Suprapubic skin (tissue), 4 donors: ENCODE data around the gene DNLZ. TPM values are rescaled to one million over a fixed set of nuclear protein-coding genes. Genes with fewer than 3 reads are reported as not detected.

Experiments
- DNase-seq, 2 donors: peaks; one replicate each; pipeline ENCODE4 v3.0.0-alpha.2; 2019; ENCODE audit warnings: low spot score in 2 of 2
- H3K27ac ChIP-seq: fragments of 200-600 bp; sonication (generic); one replicate; pipeline ENCODE4 v1.5.1; 2019
- H3K27me3 ChIP-seq: fragments of 200-600 bp; sonication (generic); one replicate; pipeline ENCODE4 v1.5.1; 2019
- H3K36me3 ChIP-seq: fragments of 200-600 bp; sonication (generic); one replicate; pipeline ENCODE4 v1.5.1; 2019
- H3K4me1 ChIP-seq: fragments of 200-600 bp; sonication (generic); one replicate; pipeline ENCODE4 v1.5.1; 2019
- H3K4me3 ChIP-seq: fragments of 200-600 bp; sonication (generic); one replicate; pipeline ENCODE4 v1.5.1; 2019; ENCODE audit warnings: mild to moderate bottlenecking
- H3K9me3 ChIP-seq: fragments of 200-600 bp; sonication (generic); one replicate; pipeline ENCODE4 v1.5.1; 2019
- EP300 ChIP-seq: sonication (generic); formaldehyde crosslinking; IDR thresholded peaks from one replicate; pipeline ENCODE4 v1.6.1; 2017; ENCODE audit warnings: antibody characterized with exemption
- POLR2A ChIP-seq, 2 donors: fragments of 450-650 bp; IDR thresholded peaks; one replicate each; pipeline ENCODE4 v1.6.1; 2017; ENCODE audit warnings: antibody characterized with exemption in 2 of 2, mild to moderate bottlenecking in 2 of 2, moderate library complexity in 2 of 2
- POLR2AphosphoS5 ChIP-seq, 3 donors: sonication (generic); formaldehyde crosslinking; IDR thresholded peaks; one replicate each; pipeline ENCODE4 v1.6.1; 2017; ENCODE audit warnings: antibody characterized with exemption in 3 of 3
- WGBS: methylation state at CpG from one replicate; pipeline ENCODE4 v1.1.5; 2018; 5-methylcytosine and 5-hydroxymethylcytosine counted together
- total RNA-seq, 4 donors: library from RNA; depleted of rRNA; stranded (reverse); fragments of >200 nt; gene quantifications; one replicate each; pipeline ENCODE4 v1.1.0, GENCODE V29; 2016
- TF ChIP-seq, protein P1 (sequence below), 2 donors: fragments of 200-600 bp in 1 of 2; fragments of 450-650 bp in 1 of 2; sonication (generic) in 1 of 2; IDR thresholded peaks; one replicate each; pipeline ENCODE4 v1.5.1; 2016 to 2019; ENCODE audit warnings: antibody characterized with exemption in 2 of 2, mild to moderate bottlenecking in 1 of 2, moderate library complexity in 1 of 2

Gene DNLZ
- total RNA-seq, 4 donors from 2014 or later = 11.3 to 46.4 (median 37.9) TPM

DNA sequence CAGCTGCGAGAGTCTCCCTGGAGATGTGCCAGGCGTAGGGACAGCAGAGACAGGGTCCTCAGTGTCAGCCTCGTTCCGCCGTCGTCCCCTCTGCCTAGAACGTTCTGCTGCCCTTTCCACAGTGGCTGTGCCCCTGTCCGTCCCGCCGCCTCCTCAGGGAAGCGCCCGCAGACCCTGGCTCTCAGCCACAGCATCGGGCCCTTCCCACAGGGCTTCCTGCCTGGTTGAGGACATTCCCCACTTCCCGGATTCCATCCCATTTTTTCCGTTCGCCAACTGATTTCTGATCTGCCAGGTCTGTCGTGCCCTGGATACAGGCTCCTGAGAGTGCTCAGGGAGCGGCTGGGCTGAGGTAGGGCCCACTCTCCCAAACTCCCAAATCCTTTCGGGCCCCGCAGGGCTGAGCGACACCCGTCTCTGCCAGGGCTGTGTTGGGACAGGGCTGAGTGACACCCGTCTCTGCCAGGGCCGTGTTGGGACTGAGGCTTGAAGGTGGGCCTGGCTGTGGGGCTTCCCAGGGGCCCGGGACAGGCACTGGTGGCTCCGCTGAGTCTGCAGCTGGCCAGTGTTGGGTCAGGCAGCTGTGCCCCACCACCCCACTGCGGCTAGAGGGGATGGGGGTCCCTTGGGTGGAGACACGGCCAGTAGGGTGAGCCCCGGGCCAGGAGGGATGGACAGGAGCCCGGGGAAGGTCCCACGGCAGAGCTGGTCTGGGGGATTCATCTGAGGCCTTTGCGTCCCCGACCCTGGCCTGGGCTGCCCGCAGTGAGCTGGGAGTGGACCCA lies 15.9 kb downstream of the DNLZ start:
- H3K4me1 ChIP-seq = peaks cover 34% of the 10 kb centered on the region
- no peaks in the 10 kb centered on the region for H3K27me3 ChIP-seq
- H3K9me3 ChIP-seq = no peaks in the 10 kb centered on the region
- peaks cover 4% of the 10 kb centered on the region for H3K36me3 ChIP-seq
- TF ChIP-seq, protein P1, sequence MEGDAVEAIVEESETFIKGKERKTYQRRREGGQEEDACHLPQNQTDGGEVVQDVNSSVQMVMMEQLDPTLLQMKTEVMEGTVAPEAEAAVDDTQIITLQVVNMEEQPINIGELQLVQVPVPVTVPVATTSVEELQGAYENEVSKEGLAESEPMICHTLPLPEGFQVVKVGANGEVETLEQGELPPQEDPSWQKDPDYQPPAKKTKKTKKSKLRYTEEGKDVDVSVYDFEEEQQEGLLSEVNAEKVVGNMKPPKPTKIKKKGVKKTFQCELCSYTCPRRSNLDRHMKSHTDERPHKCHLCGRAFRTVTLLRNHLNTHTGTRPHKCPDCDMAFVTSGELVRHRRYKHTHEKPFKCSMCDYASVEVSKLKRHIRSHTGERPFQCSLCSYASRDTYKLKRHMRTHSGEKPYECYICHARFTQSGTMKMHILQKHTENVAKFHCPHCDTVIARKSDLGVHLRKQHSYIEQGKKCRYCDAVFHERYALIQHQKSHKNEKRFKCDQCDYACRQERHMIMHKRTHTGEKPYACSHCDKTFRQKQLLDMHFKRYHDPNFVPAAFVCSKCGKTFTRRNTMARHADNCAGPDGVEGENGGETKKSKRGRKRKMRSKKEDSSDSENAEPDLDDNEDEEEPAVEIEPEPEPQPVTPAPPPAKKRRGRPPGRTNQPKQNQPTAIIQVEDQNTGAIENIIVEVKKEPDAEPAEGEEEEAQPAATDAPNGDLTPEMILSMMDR (IDR thresholded peaks at IDR 0.05) = no peak
- no peak for TF ChIP-seq POLR2AphosphoS5 (IDR thresholded peaks at IDR 0.05)
- no peak for TF ChIP-seq POLR2A (IDR thresholded peaks at IDR 0.05)
- no peak for TF ChIP-seq EP300
- no peak for DNase-seq
- no peak overlapping the region for H3K27ac ChIP-seq
- no peak overlapping the region for H3K4me3 ChIP-seq
- 53% methylated on average over 17 of the region's 34 CpGs for WGBS

DNA sequence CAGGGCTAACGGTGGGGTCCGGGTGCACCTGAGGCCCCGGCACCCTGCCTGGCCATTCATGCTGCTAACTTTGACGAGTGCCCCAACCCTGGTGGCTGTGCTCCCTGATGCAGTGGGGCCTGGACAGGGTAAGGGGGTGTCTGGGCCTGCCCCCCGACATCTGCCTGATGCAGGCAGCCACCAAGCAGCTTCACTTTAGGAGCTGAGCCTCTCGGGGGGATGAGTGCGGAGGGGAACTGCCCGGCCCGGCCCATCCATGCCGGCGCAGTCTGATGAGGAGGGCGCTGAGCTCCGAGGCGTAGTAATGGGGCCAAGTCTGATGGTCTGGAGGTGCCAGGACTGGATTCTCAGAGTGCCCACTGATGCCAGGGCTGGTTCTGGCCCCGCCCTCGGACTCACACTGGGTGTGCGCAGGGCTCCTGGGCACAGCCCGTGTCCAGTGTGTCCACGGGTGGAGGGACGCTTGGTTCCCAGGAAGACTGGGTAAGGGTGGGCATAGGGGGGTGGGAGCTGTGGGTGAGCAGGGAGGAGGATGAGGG lies 16.5 kb downstream of the DNLZ start:
- Histone ChIP-seq H3K27ac (no peak overlapping the region), H3K9me3 (no peaks in the 10 kb centered on the region), H3K4me3 (no peak overlapping the region), H3K27me3 (no peaks in the 10 kb centered on the region), H3K36me3 (peaks cover 4% of the 10 kb centered on the region), H3K4me1 (peaks cover 41% of the 10 kb centered on the region)
- no peak for DNase-seq
- 76% methylated on average over 6 of the region's 20 CpGs for WGBS
- TF ChIP-seq EP300 (no peak), POLR2A (IDR thresholded peaks at IDR 0.05) (no peak), POLR2AphosphoS5 (IDR thresholded peaks at IDR 0.05) (no peak)
- TF ChIP-seq, protein P1 (IDR thresholded peaks at IDR 0.05) = no peak

DNA sequence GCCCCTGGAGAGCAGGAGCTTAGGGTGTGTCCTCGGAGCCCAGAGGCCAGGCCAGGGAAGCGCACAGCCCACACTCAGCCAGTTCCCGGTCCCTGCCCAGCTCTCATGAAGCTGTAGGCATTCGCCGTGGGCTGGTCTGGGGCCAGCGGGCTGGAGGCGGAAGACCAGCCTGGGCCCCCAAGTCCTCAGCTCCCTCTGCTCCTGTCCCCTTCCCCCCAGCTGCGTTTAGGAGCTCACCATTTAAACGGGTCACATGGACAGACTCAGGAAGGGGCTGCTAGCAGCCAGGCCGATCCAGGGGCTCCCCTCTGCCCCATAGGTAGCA lies 17.4 kb downstream of the DNLZ start:
- H3K4me1 ChIP-seq = peaks cover 45% of the 10 kb centered on the region
- no peaks in the 10 kb centered on the region for H3K9me3 ChIP-seq
- DNase-seq = no peak
- peaks cover 5% of the 10 kb centered on the region for H3K36me3 ChIP-seq
- TF ChIP-seq EP300 (no peak), POLR2AphosphoS5 (IDR thresholded peaks at IDR 0.05) (no peak), POLR2A (IDR thresholded peaks at IDR 0.05) (no peak)
- TF ChIP-seq, protein P1 (IDR thresholded peaks at IDR 0.05) = no peak
- no peak overlapping the region for H3K27ac ChIP-seq
- no peaks in the 10 kb centered on the region for H3K27me3 ChIP-seq
- peak overlapping the region; percentile 21 for H3K4me3 ChIP-seq
- 51% methylated on average over 6 of the region's 10 CpGs for WGBS

DNA sequence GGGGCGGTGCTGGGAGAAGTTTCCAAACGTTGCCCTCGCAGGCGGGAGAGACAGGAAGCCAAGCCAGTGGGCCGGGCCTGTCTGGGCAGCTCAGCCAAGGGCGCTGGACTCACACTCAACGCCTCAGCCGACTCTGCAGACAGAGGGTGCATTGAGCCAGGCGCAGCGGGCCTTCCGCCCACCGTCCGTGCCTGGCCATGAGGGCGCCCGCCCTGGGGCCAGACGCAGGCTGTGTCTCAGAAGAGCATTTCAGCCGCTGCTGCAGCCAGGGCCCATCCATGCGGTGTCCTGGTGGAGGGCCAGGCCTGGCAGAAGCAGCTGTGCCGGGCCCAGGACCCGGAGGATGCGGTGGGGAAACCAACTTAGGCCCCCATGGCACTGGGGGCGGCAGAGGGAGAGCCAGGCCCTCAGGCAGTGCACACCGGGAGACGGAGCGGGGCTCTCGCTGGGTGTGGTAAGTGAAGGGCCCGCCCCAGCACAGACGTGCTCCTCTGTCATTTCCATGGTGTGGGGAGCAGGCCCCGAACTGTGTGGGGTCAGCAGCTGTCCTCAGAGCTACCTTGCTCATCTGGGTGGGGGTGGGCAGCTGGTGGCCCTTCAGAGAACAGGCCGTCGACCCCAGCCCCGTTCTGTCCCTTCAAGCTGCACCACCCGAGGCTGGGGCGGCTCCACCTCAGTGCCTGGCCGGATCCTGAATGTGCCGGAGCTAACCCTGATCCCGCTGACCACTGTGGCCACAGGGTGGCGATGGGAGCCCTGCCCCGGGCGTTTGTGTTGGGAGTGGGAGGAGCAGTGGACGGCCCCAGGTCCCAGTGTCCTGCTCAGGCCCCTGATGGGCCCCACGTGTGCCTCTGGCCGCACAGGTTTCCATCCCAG lies 18.0 kb downstream of the DNLZ start:
- Histone ChIP-seq H3K4me3 (peak overlapping the region; percentile 21), H3K9me3 (no peaks in the 10 kb centered on the region), H3K36me3 (peaks cover 9% of the 10 kb centered on the region), H3K27ac (no peak overlapping the region), H3K27me3 (no peaks in the 10 kb centered on the region), H3K4me1 (peaks cover 48% of the 10 kb centered on the region)
- TF ChIP-seq POLR2AphosphoS5 (IDR thresholded peaks at IDR 0.05) (peak in 1 of 3 donors; percentile 27), EP300 (no peak)
- TF ChIP-seq, protein P1 (IDR thresholded peaks at IDR 0.05) = peak; percentile 6 to 27
- 20% methylated on average over 17 of the region's 43 CpGs for WGBS
- DNase-seq = peak in 1 of 2 donors; percentile 88
